GM18517 (cell line): ENCODE results near the gene KLRB1.
A peak's percentile ranks its signal among the peaks of the same experiment; 100 is the strongest.
"Not testable (repeated sequence)": the region's sequence is repeated elsewhere in the genome, so short reads cannot be mapped to it uniquely, and the experiment has no call there.

Experiments
- ATAC-seq: cut with Tn5 transposase; IDR thresholded peaks from one replicate; pipeline ENCODE4 v1.9.1; 2021; ENCODE audit warnings: mild to moderate bottlenecking, moderate library complexity; ENCODE audit not compliant: unreplicated experiment

KLRB1 gene

DNA sequence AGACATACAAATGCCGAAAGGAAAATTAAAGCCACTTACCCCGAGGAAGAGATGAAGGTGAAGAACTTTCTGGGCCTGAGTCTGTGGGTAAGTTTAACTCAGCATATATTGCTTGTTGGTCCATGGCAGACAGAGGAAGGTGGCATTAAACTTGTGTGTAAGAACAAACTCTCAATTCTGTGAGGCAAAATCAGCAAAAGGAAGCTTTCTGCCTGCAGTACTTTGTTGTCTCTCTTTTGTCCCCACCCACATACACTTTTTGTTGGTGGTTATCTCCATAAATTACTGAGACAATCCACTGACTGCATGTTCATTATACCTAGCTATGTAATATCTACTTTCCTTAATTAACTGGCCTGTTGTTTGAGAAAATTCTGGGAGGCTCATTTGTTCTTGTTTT is at the start of gene KLRB1:
TSS of gene KLRB1 (minus strand) at position 201 of the 400 bp plus-strand sequence. CDS start at position 124, 77 bp downstream.
- ATAC-seq: no peak

DNA sequence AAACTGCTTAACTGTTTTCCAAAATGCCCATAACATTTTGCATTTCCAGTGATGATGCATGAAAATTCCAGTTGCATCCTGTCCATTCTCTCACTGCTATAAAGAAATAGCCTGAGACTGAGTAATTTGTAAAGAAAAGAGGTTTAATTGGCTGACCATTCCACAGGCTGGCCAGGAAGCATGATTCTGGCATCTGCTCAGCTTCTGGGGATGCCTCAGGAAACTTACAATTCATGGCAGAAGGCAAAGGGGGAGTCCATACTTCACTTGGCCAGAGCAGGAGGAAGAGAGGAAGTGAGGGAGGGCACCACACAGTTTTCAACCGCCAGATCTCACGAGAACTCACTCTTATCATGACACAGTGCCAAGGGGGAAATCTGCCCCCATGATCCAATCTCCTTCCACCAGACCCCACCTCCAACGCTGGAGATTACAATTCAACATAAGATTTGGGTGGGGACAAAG is 43.6 kb upstream of the KLRB1 start:
- ATAC-seq: no peak

DNA sequence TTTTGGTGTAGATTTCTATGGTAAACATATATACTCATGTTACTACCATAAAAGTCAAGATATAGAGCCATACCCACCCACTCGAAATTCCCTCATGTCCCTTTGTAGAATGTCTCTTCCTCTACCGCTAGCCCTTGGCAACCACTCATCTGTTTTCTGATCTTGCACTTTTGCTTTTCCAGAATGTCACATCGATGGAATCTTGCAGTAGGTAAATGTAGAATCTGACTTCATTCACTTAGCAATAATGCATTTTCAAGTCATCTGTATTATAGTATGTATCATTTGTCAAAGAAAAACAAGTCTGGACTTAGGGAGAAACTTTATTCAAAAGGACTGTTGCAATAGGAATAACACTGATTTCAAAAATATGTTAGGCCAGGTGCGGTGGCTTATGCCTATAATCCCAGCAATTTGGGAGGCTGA is 42.4 kb upstream of the KLRB1 start:
- ATAC-seq: no peak

DNA sequence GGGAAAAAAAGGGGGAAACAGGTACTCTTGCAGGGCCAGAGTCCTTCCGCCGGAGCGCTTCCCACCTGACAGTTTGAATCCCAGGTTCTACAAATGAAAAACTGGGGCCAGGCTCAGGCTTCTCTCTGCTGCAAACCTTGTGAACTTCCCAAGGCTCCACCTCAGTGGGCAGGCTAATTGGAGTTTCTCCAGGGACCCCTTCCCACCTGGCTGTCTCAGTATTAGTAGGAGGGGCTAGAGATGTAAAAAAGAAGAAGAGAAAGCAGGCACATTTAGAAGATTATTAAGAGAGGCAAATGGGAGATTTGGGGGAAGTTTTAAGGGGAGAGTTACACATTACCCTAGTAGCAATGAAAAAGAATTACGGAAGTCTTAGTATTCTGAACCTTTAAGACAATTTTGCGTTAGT is 41.8 kb upstream of the KLRB1 start:
- ATAC-seq: peak; percentile 16

DNA sequence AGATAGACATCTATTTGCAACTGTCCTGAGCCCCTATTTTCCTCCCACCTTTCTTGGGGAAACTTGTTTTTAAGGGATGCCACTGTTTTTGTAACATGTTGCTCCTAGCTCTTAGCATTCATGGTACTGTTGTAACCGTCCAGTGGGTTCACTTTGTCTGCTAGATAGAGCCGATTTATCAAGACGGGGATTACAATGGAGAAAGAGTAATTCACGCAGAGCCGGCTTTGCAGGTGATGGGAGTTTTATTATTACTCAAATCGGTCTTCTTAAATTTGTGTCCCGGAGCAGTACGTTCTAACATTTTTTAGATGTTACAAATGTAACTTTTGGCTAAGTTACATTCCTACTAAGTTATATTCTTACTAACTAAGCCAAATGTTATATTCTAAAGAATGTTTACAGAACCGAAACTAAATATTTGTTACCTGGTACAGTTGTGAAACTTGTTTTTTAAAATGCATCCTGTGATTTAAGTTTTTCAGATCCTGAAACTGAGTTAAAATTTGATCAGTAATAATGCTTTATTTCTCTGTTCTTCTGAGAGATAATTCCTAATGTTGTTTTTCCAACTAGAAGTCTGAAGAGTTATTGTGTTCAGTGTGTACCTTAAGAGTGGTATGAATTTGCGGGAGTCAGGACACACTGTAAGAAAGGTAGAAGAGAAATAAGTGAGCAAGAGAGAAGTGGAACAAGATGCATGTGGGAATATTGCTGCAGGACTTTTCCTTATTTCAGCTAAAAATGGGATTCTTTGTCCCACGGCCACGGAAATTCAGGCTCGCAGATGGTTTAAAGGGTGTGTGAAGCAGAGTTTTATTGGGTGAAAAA is 41.2 kb upstream of the KLRB1 start:
- no peak for ATAC-seq

DNA sequence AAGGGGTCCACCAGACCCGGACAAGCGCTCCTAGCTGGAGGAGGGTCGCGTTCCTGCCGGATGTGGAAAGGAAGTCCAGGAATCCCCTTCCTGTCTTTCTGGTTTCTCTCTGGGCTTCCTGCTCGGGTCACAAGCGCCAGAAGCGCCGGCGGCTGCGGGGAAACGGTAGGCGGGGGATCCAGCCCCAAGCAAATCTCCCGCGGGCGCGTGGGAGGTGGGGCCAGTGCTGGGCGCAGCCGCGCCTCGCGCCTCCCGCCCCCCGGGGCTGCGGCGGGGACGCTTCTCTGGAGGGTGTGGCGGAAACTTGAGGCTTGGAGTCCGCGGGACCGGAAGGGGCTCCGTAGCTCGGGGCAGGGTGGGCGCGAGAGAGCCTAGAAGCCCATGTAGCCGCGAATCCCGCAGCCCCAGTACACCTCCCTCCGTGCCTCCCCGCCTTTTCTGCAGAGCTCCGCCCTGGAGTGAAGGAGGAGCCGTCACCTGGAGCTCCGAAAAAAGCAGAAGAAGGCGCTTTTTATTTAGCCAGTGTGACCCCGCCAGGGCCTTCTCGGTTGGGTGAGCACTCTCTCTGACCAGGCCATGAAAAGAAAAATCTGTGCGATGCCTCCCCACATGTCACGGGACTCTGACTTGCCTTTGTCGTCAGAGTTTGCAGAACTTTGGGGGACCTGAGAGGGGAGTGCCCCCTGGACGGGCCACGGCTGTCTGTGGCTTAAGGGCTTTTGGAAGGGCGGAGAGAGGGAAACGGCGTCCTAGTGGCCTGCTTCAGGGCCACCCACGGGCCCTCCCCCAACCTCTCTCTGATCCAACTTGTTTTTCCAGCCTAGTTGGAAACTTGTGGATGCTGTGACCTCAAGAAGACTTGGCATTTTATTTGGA is 40.3 kb upstream of the KLRB1 start:
- ATAC-seq: peak; percentile 62

DNA sequence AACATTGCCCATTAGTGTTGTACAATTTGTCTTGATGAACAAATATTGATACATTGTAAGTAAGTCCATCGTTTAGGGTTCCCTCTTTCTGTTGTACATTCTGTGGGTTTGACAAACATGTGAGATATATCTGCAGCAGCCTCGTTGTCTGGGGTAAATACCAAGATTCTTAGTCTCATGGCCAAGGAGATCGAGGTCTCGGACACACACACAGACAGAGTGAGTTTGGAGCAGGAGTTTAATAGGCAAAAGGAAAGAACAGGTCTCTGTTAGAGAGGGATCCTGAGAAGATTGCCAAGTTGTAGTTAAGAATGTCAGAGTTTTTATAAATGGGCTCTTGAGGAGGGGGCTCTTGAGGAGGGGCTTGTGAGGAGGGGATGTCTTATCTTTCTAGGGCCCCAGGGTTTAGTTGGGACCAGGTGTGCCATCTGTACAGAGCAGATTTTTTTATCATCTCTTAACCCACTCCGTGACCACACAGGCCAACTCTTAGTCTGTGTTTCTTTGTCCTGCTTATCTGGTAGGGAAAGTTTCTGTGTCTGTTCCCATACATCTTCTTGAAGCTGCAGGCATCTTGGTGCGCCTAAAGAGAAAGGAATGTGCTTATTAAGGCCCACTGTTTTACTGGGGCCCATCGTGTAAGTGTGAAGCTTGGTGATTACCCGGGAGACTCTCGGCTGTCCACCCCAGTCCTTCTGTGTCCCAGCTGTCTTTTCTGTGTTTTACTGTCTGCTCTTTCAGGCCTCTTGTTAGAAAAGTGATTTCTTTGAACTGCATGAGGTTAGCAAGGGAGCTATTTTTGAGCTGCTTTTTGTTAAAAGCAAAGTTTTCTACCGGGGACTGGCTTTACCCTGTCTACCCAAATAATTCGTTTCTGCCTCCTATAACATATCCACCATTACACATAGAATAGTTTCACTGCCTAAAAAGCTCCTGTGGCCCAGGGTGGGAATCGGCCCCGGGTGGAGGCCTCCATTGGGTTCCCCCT is 39.4 kb upstream of the KLRB1 start:
- peak; percentile 1 for ATAC-seq

DNA sequence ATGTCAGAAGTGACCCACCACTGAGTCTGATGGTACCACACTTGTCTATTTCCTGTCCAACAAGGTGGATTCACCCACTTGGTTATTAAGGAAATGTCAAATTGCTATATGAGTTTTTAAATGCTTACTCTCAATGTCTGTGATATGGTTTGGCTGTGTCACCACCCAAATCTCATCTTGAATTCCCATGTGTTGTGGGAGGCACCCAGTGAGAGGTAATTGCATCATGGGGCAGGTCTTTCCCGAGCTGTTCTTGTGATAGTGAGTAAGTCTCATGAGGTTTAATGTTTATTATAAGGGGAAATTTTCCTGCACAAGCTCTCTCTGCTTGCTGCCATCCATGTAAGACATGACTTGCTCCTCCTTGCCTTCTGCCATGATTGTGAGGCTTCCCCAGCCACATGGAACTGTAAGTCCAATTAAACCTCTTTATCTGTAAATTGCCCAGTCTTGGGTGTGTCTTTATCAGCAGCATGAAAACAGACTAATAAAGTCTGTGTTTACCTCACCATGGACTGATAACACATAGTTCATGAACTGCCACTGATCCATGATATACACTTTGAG is 37.4 kb upstream of the KLRB1 start:
- ATAC-seq: not testable (repeated sequence)

DNA sequence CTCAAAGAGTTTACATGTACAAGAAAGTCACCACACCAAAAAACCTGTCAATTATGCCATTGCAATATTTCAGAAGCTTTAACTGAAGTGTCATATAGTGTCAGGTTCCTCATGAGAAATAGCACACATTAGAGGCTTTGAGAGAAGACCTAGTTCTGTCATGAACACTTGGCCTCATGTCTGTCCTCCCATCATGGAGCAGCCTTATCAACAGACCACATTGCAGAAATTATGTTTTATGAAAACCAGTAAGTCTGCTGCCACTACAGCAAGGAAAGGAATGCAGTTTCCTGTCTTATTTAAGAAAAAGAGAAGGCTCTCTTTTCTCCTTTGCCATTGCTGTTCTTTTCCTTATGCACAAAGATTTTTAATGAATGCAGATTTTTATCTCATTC is 35.5 kb upstream of the KLRB1 start:
- ATAC-seq: no peak

DNA sequence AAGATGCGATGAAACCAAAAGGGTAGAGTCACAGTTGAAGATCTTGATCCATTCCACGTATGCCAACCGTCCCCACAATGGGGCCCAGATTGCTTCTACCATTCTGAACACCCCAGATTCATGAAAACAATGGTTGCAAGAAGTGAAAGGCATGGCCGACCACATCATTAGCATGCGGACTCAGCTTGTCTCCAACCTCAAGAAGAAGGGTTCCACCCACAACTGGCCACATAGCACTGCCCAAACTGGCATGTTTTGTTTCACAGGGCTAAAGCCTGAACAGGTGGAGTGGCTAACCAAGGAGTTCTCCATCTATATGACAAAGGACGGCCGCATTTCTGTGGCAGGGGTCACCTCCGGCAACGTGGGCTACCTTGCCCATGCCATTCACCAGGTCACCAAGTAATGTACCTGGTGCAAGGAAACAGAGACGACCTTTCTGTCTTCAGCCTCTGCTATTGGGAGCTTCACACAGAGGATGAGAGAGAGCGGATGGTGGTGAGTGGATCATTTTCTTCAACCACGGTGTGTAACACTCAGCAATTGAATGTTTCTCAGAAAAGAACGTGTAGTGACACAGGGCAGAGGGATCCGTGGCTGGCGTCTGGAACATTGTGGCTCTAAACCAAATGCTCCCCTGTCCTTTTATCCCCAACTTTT is 35.0 kb upstream of the KLRB1 start:
- no peak for ATAC-seq

DNA sequence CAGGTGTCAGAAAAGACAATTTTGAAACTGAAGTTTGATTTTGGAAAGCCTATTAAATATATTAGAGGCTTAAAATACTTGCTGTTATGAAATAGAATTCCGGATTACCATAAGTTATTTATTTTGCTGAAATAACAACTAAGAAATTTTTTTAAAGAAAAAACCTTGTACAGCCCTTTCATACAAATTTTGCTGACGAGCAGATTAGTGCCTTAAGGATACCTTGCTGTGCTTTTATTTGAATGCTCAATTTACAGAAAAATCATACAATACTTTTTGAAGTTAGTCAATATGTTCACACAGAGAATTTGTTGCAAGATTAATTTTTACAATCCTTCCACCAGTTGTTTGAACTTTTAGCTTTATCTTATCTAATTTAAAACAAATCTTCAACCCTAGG is 32.3 kb upstream of the KLRB1 start:
- ATAC-seq: no peak

DNA sequence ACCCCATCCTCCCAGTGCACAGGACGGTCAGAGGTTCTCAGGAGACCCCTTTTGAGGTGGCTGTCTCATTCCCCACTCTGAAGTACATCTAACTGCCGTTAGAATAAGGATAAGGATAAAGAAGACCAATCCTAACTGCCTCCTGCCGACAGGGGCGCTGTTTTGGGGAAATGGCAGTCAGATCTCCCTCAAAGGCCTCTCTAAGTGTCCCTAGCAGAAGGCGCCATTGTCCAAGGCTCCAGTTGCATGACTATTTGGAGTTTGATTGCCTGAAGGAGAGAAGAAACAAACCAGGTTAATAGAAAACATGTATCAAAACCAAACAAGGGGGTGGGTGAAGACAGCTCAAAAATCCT is 29.1 kb upstream of the KLRB1 start:
- ATAC-seq: no peak

DNA sequence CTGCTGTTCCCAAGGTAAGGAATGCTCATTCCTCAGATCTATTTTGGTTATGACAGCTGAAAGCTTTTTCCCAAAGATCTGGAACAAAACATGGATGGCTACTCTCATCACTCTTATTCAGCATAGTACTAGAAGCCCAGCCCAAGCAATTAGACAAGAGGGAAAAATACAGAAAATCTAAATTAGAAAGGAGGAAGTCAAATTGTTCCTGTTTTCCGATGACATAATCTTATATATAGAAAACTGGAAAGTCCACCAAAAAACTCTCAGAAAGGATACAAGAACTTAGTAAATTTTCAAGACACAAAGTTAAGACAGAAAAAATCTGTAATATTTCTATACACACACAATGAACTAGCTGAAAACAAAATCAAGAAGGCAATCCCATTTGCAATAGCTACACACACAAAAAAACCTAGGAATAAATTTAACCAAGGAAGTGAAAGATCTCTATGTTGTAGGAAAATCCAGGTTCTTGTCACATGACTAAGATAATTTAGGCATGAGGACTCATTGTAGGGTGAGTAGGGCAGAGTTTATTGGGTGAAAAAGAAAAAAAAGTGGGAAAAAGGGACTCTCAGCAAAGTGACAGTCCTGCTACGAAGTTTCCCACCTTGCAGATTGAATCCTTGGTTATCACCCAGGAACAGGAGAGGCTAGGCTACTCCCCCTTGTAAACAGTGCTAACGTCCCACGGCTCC is 28.6 kb upstream of the KLRB1 start:
- ATAC-seq: no peak

DNA sequence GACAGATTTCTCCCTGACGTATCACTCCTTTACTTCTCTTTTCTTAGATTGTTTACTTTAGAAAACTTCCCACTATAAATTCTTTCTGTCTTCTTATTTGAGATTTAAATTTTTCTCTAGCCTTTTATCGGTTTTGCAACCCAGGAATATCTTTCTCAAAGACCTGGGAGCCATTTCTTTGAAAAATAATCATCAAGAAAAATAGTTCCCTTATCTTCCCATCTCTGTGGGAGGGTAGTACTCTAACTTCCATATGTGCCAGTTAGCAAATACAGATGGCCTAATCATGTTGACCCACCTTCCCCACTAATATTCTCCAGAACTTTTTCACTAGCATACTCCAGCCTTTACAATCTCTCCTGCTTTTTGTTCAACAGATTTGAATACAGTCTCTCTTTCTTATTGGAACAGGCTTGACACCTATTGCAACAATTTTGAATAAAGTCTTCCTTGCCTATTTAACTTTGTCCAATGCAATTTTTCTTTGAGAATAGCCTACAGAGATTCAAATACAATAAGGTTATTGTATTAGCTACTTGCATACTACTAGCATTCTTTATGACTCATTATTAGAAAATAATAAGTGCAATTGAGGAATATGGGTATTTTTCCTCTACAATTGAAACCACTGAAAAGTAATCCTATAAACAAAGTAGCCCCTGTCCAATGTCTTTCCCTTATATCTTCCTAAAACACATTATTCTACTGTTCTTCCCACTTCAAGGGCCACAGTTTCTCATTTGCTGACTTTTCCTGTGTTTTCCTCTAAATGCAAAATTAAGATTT is 27.4 kb upstream of the KLRB1 start:
- ATAC-seq: no peak

DNA sequence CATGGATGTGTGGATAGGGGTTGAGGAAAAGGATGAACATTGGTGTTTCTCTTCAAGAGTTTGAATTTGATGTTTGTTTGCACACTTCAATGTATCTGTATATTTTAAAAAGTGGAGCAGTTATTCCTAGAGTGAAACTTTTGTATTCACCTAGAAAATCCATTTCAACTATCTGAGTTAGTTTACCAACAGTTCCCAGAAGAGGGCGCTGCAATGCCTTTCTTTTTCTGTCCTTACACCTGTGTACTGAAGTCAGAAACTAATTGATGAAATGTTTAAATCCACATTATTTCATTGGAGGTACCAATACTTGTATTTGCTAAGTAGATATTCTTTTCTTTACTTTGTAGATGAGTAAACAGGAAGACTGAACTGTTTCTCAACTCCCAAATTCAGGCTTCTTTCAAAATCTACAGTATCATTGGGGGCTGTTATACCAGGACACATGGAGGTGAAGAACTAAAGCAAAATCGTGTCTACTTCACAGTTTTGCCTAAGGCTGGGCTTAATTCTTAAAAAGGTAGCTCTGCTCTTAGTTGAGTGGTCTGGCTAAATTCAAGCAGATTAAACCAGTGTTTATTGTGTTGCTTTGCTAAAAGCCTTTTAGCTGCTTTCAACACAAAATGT is 26.6 kb upstream of the KLRB1 start:
- peak; percentile 57 for ATAC-seq

DNA sequence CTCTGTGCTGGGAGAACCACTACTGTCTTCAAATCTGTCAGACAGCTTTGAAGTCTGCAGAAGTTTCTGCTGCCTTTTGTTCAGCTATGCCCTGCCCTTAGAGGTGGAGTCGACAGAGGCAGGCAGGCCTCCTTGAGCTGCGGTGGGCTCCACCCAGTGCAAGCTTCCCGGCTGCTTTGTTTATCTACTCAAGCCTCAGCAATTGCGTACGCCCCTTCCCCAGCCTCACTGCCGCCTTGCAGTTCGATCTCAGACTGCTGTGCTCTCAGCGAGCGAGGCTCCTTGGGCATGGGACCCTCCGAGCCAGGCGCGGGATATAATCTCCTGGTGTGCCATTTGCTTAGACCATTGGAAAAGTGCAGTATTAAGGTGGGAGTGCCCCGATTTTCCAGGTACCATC is 25.1 kb upstream of the KLRB1 start:
- ATAC-seq: no peak

DNA sequence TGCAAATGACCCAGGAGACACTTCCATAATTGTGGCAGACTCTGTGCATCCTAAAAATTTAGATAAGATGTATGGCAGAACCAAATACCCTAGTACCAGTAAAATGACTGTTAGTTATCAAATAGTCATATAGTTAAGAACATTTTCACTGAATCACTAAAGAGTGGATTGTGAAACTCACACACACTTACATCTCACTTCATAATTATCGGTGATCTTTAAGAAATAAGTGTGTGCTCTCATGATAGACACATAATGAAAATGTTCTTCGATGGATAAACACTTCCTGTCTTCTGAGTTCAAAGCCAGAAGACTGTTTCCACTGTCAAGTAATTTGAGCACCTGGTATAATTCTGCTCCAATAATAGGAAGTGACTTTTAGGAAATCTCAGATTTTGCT is 19.1 kb upstream of the KLRB1 start:
- ATAC-seq: no peak

DNA sequence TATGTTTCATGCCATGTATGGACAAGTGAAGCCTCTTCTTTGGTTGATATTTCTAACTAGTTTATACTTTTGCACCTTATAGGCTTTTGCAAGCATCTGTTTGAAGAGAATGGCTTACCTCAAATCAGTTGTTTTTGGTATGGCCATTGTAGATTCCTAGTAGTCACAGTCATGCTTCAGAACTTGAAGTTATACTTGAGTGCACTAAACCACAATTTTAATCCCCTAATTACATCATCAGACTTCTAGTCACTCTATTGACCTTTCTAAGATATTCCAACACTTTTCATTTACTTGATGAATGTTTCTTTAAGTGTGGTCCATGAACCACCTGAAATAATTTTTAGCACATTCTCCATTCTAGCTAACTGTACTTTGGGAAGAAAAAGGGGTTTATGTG is 18.6 kb upstream of the KLRB1 start:
- ATAC-seq: no peak
